Astrocyte (in vitro differentiated cells and primary cell): Measurements from ENCODE around the gene TRMT61A.

ENCODE experiments used
- EZH2 ChIP-seq: IDR thresholded peaks from 2 replicates; pipeline ENCODE4 v1.6.1; 2012; ENCODE audit warnings: mild to moderate bottlenecking, low read length, inconsistent platforms; ENCODE audit not compliant: insufficient read depth
- TF ChIP-seq, protein P1 (sequence below): IDR thresholded peaks from 2 replicates; pipeline ENCODE4 v1.5.1; 2011; ENCODE audit warnings: low read depth, mild to moderate bottlenecking, inconsistent platforms, low read length, moderate library complexity; ENCODE audit not compliant: insufficient read depth

DNA sequence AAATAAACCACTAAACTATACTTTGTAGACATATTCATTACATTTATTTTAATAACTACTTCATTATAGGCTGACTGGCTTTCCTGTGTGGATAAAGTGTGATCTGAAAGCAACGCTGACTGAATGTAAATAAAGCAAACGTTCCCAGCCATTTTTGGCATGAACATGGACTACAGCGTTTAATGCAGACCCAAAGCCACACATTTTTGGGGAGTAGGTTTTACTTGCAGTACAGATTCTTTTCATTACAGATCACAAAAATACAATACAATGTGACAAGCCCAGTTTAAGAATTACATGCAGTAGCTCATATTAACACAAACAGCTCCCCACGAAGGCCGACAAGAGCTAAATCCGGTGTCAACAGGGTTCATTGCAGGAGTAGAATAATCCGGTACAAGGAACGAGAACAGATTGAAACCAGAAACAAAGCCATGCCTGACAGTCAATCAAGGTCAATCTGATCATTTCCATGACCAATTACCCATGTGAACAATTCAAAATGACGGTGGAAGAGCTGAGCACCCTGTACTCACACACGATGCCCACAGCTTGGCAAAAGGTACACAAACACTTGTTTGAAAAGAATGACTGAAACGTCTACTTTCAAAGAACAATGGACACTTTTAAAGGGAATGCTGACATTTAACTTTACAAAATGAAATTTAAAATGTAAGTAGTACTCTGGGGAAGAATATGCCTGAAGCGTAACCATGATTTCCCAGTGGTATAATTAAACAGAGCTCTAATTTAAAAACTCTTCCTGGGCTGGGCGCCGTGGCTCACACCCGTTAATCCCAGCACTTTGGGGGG, 28.2 kb downstream of the TRMT61A start:
- TF ChIP-seq, protein P1, sequence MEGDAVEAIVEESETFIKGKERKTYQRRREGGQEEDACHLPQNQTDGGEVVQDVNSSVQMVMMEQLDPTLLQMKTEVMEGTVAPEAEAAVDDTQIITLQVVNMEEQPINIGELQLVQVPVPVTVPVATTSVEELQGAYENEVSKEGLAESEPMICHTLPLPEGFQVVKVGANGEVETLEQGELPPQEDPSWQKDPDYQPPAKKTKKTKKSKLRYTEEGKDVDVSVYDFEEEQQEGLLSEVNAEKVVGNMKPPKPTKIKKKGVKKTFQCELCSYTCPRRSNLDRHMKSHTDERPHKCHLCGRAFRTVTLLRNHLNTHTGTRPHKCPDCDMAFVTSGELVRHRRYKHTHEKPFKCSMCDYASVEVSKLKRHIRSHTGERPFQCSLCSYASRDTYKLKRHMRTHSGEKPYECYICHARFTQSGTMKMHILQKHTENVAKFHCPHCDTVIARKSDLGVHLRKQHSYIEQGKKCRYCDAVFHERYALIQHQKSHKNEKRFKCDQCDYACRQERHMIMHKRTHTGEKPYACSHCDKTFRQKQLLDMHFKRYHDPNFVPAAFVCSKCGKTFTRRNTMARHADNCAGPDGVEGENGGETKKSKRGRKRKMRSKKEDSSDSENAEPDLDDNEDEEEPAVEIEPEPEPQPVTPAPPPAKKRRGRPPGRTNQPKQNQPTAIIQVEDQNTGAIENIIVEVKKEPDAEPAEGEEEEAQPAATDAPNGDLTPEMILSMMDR: no peak
- no peak for TF ChIP-seq EZH2
